Measurements from ENCODE around the gene UNC119B.
A peak's percentile ranks its signal among the peaks of the same experiment; 100 is the strongest.

The UNC119B gene

GRCh38 chr12:120687578-120688289, 22.5 kb upstream of the UNC119B start:
- peak in 1 of 2 donors; percentile 22 for DNase-seq (ENCODE audit: low read depth in 2 of 2)

GRCh38 chr12:120688527-120689071, 21.7 kb upstream of the UNC119B start:
- DNase-seq (ENCODE audit: low read depth in 2 of 2): no peak

GRCh38 chr12:120689397-120690082, 20.7 kb upstream of the UNC119B start:
- no peak for DNase-seq (ENCODE audit: low read depth in 2 of 2)

GRCh38 chr12:120690083-120690450, 20.2 kb upstream of the UNC119B start:
- DNase-seq (ENCODE audit: low read depth in 2 of 2): no peak

GRCh38 chr12:120690978-120691377, 19.3 kb upstream of the UNC119B start:
- no peak for DNase-seq (ENCODE audit: low read depth in 2 of 2)

- no peak for DNase-seq (ENCODE audit: low read depth in 2 of 2)
Observed at GRCh38 chr12:120692524-120693033, 17.7 kb upstream of the UNC119B start.

GRCh38 chr12:120693848-120694247, 16.4 kb upstream of the UNC119B start:
- no peak for DNase-seq (ENCODE audit: low read depth in 2 of 2)

- DNase-seq (ENCODE audit: low read depth in 2 of 2): no peak
Observed at GRCh38 chr12:120696626-120697025, 13.6 kb upstream of the UNC119B start.

GRCh38 chr12:120697344-120697743, 12.9 kb upstream of the UNC119B start:
- DNase-seq (ENCODE audit: low read depth in 2 of 2): no peak

- DNase-seq (ENCODE audit: low read depth in 2 of 2): no peak
Observed at GRCh38 chr12:120698665-120699064, 11.6 kb upstream of the UNC119B start.

GRCh38 chr12:120699553-120699952, 10.7 kb upstream of the UNC119B start:
- no peak for DNase-seq (ENCODE audit: low read depth in 2 of 2)

GRCh38 chr12:120700886-120701285, 9.4 kb upstream of the UNC119B start:
- DNase-seq (ENCODE audit: low read depth in 2 of 2): no peak

- no peak for DNase-seq (ENCODE audit: low read depth in 2 of 2)
Observed at GRCh38 chr12:120702637-120703036, 7.6 kb upstream of the UNC119B start.

GRCh38 chr12:120703311-120703942, 6.8 kb upstream of the UNC119B start:
- DNase-seq (ENCODE audit: low read depth in 2 of 2): no peak

- DNase-seq (ENCODE audit: low read depth in 2 of 2): no peak
Observed at GRCh38 chr12:120705618-120706017, 4.6 kb upstream of the UNC119B start.

- no peak for DNase-seq (ENCODE audit: low read depth in 2 of 2)
Observed at GRCh38 chr12:120706029-120706428, 4.2 kb upstream of the UNC119B start.

GRCh38 chr12:120708651-120709050, 1.6 kb upstream of the UNC119B start:
- DNase-seq (ENCODE audit: low read depth in 2 of 2): no peak

- peak in 1 of 2 donors; percentile 27 for DNase-seq (ENCODE audit: low read depth in 2 of 2)
Observed at GRCh38 chr12:120710805-120711296, 593 bp downstream of the UNC119B start.

GRCh38 chr12:120711411-120711810, 1.2 kb downstream of the UNC119B start:
- no peak for DNase-seq (ENCODE audit: low read depth in 2 of 2)

- no peak for DNase-seq (ENCODE audit: low read depth in 2 of 2)
Observed at GRCh38 chr12:120712610-120713009, 2.4 kb downstream of the UNC119B start.

- DNase-seq (ENCODE audit: low read depth in 2 of 2): peak; percentile 50 to 79
Observed at GRCh38 chr12:120713861-120714482, 3.7 kb downstream of the UNC119B start.

GRCh38 chr12:120718055-120718454, 7.8 kb downstream of the UNC119B start:
- no peak for DNase-seq (ENCODE audit: low read depth in 2 of 2)

Measured in activated CD4-positive, alpha-beta T cell treated with anti-CD3 and anti-CD28 coated beads for 24 hours (primary cell).